Astrocyte (in vitro differentiated cells and primary cell): ENCODE results near the gene KDM2B. TPM values are rescaled to one million over a fixed set of nuclear protein-coding genes. Genes with fewer than 3 reads are reported as not detected.

ENCODE experiments used
- DNase-seq: peaks from one replicate; pipeline ENCODE4 v3.0.0-alpha.2; 2010; ENCODE audit warnings: low read depth
- FAIRE-seq: peaks from 2 replicates; lab custom pipeline; 2011; peaks lifted over from hg19 to GRCh38; lab: Jason Lieb, UNC
- H2AFZ ChIP-seq: 2 replicates; pipeline ENCODE4 v1.6.0; 2012; ENCODE audit warnings: low read depth, low read length, inconsistent platforms
- H3K27ac ChIP-seq: 2 replicates; pipeline ENCODE4 v1.5.1; 2011; ENCODE audit warnings: low read depth, low read length, inconsistent platforms
- H3K27me3 ChIP-seq: 2 replicates; pipeline ENCODE4 v1.6.0; 2011; ENCODE audit warnings: low read length, inconsistent platforms; ENCODE audit not compliant: insufficient read depth
- H3K36me3 ChIP-seq: 2 replicates; pipeline ENCODE4 v1.5.1; 2011; ENCODE audit warnings: low read length, inconsistent platforms; ENCODE audit not compliant: insufficient read depth
- H3K4me1 ChIP-seq: 2 replicates; pipeline ENCODE4 v1.5.1; 2011; ENCODE audit warnings: low read length, inconsistent platforms; ENCODE audit not compliant: insufficient read depth
- H3K4me2 ChIP-seq: 2 replicates; pipeline ENCODE4 v1.6.0; 2012; ENCODE audit warnings: low read length, inconsistent platforms
- H3K4me3 ChIP-seq: 2 replicates; pipeline ENCODE4 v1.5.1; 2011; ENCODE audit warnings: low read depth, mild to moderate bottlenecking, low read length, inconsistent platforms; ENCODE audit not compliant: insufficient read depth
- H3K79me2 ChIP-seq: 2 replicates; pipeline ENCODE4 v1.6.0; 2012; ENCODE audit warnings: mild to moderate bottlenecking, low read length, inconsistent platforms; ENCODE audit not compliant: insufficient read depth
- H3K9ac ChIP-seq: 2 replicates; pipeline ENCODE4 v1.6.0; 2012; ENCODE audit warnings: mild to moderate bottlenecking, low read length, inconsistent platforms
- H3K9me3 ChIP-seq: 2 replicates; pipeline ENCODE4 v1.5.1; 2012; ENCODE audit warnings: low read depth, mild to moderate bottlenecking, low read length, inconsistent platforms; ENCODE audit not compliant: insufficient read depth
- H4K20me1 ChIP-seq: 2 replicates; pipeline ENCODE4 v1.6.0; 2012; ENCODE audit warnings: low read length, inconsistent platforms; ENCODE audit not compliant: insufficient read depth
- H3K27ac Mint-ChIP-seq: one replicate; pipeline ENCODE4 v1.8.0; 2021; ENCODE audit warnings: mild to moderate bottlenecking, mixed read lengths; ENCODE audit not compliant: unreplicated experiment
- H3K27me3 Mint-ChIP-seq: one replicate; pipeline ENCODE4 v1.8.0; 2021; ENCODE audit warnings: low read depth, mixed read lengths; ENCODE audit not compliant: unreplicated experiment
- H3K36me3 Mint-ChIP-seq: one replicate; pipeline ENCODE4 v1.8.0; 2021; ENCODE audit warnings: low read depth, mixed read lengths; ENCODE audit not compliant: unreplicated experiment
- H3K4me1 Mint-ChIP-seq: one replicate; pipeline ENCODE4 v1.8.0; 2021; ENCODE audit warnings: low read depth, mixed read lengths; ENCODE audit not compliant: unreplicated experiment
- H3K4me3 Mint-ChIP-seq: one replicate; pipeline ENCODE4 v1.8.0; 2021; ENCODE audit warnings: mild to moderate bottlenecking, moderate library complexity, mixed read lengths; ENCODE audit not compliant: unreplicated experiment
- H3K9me3 Mint-ChIP-seq: one replicate; pipeline ENCODE4 v1.8.0; 2021; ENCODE audit warnings: mild to moderate bottlenecking, mixed read lengths; ENCODE audit not compliant: unreplicated experiment
- CTCF ChIP-seq: IDR thresholded peaks from 2 replicates; pipeline ENCODE4 v1.5.1; 2011; ENCODE audit warnings: low read depth, mild to moderate bottlenecking, inconsistent platforms, low read length, moderate library complexity; ENCODE audit not compliant: insufficient read depth
- EZH2 ChIP-seq: IDR thresholded peaks from 2 replicates; pipeline ENCODE4 v1.6.1; 2012; ENCODE audit warnings: mild to moderate bottlenecking, low read length, inconsistent platforms; ENCODE audit not compliant: insufficient read depth
- total RNA-seq: library from RNA; stranded (reverse); gene quantifications from 2 replicates; pipeline ENCODE4 v1.2.1, GENCODE V29; 2021

Gene KDM2B
- total RNA-seq, 1 donor from 2014 or later: 23.4 TPM

GRCh38 chr12:121582583-121583333 lies 1.9 kb upstream of the KDM2B start:
- H3K36me3 Mint-ChIP-seq: no peaks in the 10 kb centered on the region
- Histone ChIP-seq H3K79me2 (no peaks in the 10 kb centered on the region), H3K9ac (peak overlapping the region; percentile 85), H3K36me3 (no peaks in the 10 kb centered on the region), H3K4me3 (no peak overlapping the region), H2AFZ (no peak overlapping the region), H3K4me2 (peak overlapping the region; percentile 86), H3K27ac (no peak overlapping the region), H3K4me1 (peaks cover 37% of the 10 kb centered on the region), H3K27me3 (no peaks in the 10 kb centered on the region), H4K20me1 (no peaks in the 10 kb centered on the region), H3K9me3 (no peaks in the 10 kb centered on the region)
- H3K4me1 Mint-ChIP-seq: peaks cover 25% of the 10 kb centered on the region
- H3K27me3 Mint-ChIP-seq: no peaks in the 10 kb centered on the region
- no peak overlapping the region for H3K27ac Mint-ChIP-seq
- DNase-seq (peak; percentile 61), FAIRE-seq (no peak)
- H3K4me3 Mint-ChIP-seq: peak overlapping the region; percentile 60
- no peaks in the 10 kb centered on the region for H3K9me3 Mint-ChIP-seq
- TF ChIP-seq CTCF (no peak), EZH2 (no peak)

GRCh38 chr12:121581686-121582429 lies 1.0 kb upstream of the KDM2B start:
- Histone ChIP-seq H3K9me3 (no peaks in the 10 kb centered on the region), H3K27ac (no peak overlapping the region), H4K20me1 (no peaks in the 10 kb centered on the region), H2AFZ (peak overlapping the region; percentile 79), H3K27me3 (no peaks in the 10 kb centered on the region), H3K79me2 (no peaks in the 10 kb centered on the region), H3K4me3 (peak overlapping the region; percentile 66), H3K36me3 (no peaks in the 10 kb centered on the region), H3K9ac (peak overlapping the region; percentile 85), H3K4me2 (peak overlapping the region; percentile 86), H3K4me1 (peaks cover 44% of the 10 kb centered on the region)
- no peak for DNase-seq
- Mint-ChIP-seq H3K36me3 (no peaks in the 10 kb centered on the region), H3K27ac (peak overlapping the region; percentile 81), H3K9me3 (no peaks in the 10 kb centered on the region), H3K4me1 (peaks cover 33% of the 10 kb centered on the region), H3K27me3 (no peaks in the 10 kb centered on the region), H3K4me3 (peak overlapping the region; percentile 89)
- no peak for FAIRE-seq
- peak; percentile 7 for TF ChIP-seq CTCF
- no peak for TF ChIP-seq EZH2
